ENCODE measurements around the gene DNAAF9.

Gene DNAAF9

DNA sequence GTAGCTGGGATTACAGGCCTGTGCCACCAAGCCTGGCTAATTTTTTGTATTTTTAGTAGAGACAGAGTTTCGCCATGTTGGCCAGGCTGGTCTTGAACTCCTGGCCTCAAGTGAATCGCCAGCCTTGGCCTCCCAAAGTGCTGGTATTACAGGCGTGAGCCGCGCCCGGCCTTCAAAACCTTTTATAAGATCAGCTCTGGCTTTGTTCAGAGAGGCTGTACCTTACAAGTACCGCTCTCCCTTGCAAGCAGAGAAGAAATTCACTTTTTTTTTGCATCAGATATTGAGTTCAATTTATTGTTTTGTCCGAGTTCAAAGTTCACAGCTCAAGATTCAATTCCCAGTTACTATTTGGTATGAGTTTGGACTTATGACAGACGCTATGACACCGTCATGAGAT, 1.9 kb upstream of the DNAAF9 start:
- no peak for DNase-seq

- peak; percentile 61 for DNase-seq
Observed at GRCh38 chr20:3407771-3408637, 535 bp upstream of the DNAAF9 start.

DNA sequence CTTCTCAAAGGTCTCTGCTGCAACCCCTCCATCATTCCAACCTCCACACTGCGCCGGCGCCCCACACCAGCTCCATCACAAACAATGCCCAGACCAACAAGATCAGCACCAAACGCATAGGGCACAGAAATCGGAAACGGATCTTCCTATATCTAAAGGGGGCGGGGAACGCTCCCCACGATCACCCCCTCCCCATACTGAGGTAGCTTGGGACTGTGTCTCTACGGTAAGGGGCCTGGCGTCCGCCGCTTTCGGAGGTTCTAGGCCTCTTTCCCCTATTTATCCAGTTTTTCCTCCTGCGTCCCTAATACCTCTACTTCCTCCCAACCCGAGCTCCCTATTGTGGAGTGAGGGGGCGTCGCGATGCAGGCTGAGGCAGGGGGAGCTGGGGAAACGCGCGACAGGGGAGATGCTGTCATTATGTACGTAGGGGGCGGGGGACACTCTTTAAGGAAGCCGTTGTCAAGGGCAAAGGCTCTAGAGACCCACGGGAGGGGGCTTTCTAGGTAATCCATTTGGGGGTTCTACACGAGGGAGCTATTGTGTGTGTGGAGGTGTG, 909 bp downstream of the DNAAF9 start:
- no peak for DNase-seq

GRCh38 chr20:3405696-3406358, 1.6 kb downstream of the DNAAF9 start:
- no peak for DNase-seq

GRCh38 chr20:3405139-3405538, 2.3 kb downstream of the DNAAF9 start:
- no peak for DNase-seq

GRCh38 chr20:3404402-3404801, 3.1 kb downstream of the DNAAF9 start:
- no peak for DNase-seq

GRCh38 chr20:3403741-3404140, 3.7 kb downstream of the DNAAF9 start:
- no peak for DNase-seq

- DNase-seq, result no peak
Observed at GRCh38 chr20:3402453-3402852, 5.0 kb downstream of the DNAAF9 start.

DNA sequence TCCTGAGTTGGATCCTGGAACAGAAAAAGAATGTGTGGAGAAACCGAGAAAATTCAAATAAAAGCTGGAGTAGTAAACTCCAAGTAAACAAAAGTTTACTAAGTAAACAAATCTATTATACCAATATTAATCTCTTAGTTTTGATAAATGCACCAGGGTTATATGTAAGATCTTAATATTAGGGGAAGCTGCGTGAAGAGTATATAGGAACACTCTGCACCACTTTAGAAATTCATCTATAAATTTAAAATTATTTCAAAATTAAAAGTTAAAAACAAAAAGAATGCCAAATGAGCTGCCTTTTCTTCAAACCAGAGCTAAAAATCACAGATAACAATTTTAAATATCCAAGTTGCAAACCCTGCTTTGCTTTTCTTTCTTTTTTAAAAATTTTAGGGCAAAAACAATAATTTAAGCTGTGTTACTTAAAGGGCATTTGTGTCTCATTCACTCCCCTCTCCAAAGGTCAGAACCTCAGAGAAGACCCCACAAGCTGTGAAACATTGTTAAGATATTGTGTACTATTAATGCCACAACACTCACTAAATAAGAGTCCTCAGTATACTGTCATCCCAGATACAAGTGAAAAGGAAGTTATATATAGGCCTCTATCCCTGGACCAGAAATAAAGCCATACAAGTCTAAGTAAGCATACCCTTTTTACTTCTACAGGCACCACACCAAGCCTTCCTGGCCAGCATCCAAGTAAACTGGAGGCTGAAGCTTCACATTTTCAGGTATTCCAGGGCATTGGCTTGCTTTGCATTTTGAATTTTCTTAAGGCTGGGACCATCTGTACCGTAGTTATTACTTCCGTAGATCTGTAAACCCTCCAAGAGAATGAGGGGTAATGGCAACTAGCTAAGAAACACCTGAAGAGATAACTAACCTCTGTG, 7.0 kb downstream of the DNAAF9 start:
- no peak for DNase-seq

GRCh38 chr20:3398681-3399252, 8.7 kb downstream of the DNAAF9 start:
- no peak for DNase-seq

GRCh38 chr20:3396492-3396891, 11.0 kb downstream of the DNAAF9 start:
- DNase-seq, result no peak

DNA sequence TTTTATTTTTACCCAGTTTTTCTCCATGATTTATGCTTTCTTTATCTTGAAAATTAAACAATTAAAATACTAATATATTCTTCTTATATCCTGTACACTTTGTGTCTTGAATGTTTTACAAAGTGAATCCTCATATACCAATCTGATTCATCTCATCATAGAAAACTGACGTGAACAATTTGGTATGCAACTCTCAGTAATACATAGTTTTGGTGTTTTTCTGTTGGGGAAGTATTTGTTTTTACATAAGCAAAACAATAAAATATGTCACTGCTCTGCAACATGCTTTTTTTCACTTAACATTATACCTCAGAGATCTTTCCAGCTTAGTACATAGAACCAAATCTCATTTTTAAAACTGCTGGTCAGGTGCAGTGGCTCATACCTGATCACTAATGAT, 14.7 kb downstream of the DNAAF9 start:
- no peak for DNase-seq

DNA sequence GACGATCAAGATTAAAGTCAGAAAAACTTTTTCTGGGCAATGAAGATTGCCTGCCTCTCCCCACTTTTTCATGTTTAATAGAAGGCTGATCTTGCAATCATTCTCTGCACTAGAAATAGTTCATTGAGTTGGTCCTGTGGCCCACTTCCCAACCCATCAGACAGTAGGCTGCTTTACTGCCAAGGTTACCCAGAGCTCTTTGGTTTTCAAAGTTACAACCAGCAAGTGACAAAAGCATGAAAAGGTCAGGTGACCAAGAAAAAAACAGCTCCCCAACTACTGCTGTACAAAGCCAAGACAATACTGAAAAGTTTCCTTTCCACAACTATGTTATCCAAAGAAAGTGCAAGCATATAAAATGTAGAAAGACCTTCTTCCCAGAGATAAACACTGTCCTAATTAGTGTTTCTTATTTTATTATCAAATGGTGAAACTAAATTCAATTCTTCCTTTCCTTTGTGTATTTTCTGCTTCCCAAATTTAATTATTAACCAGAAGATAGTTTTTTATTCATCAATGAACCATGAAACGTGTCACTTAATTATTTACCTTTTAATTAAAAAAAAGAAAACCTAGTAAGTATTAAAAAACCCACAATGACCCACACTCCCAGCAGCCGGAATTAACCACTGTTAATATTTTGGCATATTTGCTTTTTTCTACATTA, 16.6 kb downstream of the DNAAF9 start:
- DNase-seq, result no peak

GRCh38 chr20:3383878-3384495, 23.5 kb downstream of the DNAAF9 start:
- no peak for DNase-seq

DNA sequence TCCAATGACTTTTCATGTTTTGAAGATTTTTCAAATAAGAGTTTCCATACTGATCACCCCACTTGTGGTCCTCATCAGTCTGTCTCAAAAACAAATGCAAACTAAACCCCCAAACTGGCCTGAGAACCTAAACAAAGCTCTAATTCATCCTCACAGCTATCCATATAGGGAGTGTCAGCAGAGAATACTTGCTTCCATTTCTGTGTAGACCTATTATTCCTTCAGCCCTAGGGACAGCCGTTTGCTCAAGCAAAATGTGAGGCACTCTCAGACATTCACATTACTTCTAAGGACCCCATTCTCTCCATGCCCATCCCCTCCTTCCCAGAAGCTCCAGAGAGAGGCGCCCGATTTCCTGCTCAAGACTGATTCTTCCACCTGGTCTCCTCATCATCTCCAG, 24.6 kb downstream of the DNAAF9 start:
- DNase-seq, result no peak

DNA sequence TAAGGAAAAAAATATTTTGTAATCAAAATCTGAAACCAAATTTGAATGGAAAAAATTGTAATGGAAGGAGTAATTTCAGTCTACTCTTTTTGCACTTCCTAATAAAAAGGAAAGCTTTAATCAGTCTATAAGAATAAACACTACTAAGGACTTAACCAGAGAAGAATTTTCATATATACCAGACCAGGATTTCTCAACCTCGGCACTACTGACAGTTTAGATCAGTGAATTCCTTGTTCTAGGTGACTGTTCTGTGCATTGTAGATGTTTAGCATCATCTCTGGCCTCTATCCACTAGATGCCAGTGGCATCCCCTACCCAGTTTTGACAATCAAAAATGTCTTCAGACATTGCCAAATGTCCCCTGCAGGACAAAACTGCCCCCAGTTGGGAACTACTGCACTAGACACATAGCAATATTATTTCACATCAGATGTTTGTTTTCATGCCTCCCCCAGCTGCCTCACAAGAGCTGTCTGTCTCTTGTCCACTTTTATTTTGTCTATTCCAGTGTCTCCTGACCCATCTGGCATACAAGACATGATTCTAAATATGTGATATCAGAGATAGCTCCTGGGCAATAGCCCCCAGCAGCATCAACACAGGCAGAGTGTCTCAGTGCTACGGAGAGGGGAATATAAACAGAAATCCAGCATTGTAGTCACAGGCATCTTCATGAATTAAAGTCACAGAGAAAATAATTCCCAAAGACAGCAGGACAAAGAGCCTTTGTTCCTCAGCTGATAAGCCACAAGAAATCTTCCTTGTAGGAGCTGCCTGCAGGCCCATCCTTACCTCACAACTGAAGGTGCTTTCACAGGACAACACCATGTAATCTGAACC, 27.0 kb downstream of the DNAAF9 start:
- no peak for DNase-seq

DNA sequence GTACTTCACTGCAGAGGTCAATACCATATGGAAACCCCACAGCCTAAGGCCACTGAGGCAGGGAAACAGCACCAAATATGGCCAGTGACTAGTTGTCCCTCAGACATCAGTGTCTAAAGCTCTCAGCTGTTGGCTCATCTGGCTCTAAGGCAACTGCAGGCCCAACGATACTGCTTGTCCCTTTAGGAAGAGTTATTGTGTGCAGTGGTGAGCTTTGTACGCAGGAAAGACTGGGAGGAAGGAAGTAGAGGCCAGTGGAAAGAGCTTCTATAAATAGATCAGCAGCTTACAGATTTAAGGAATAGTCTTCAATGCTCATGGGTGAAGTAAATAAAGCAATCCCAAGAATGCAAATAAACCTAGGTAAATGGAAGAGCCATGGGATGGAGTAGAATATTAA, 29.3 kb downstream of the DNAAF9 start:
- no peak for DNase-seq

- DNase-seq, result no peak
Observed at GRCh38 chr20:3377644-3378043, 29.8 kb downstream of the DNAAF9 start.

- DNase-seq, result no peak
Observed at GRCh38 chr20:3374296-3374695, 33.2 kb downstream of the DNAAF9 start.

- DNase-seq, result no peak
Observed at GRCh38 chr20:3371754-3372153, 35.7 kb downstream of the DNAAF9 start.

- DNase-seq, result no peak
Observed at GRCh38 chr20:3367089-3367488, 40.4 kb downstream of the DNAAF9 start.

All from activated gamma-delta T cell treated with Interleukin-2 at 50 U/mL for 16 hours (primary cell).